Endothelial cell of umbilical vein (primary cell): Measurements from ENCODE around the gene SLC35F5. TPM values are rescaled to one million over a fixed set of nuclear protein-coding genes. Genes with fewer than 3 reads are reported as not detected.

Source experiments
- BruUV-seq: library from RNA; stranded (reverse); fragments of 400-500 nt; replicated peaks from 2 replicates; lab custom pipeline; 2021; lab: Mats Ljungman, UMichigan
- CTCF ChIA-PET: fragments of 300-600, 350-600 bp; sonication (Branson Sonifier 250); formaldehyde crosslinking; loops from one replicate; lab custom pipeline; 2021; ENCODE audit warnings: antibody characterized with exemption, inconsistent platforms; lab: Charles Lee
- POLR2A ChIA-PET: fragments of 300-600, 350-600 bp; sonication (Branson Sonifier 250); formaldehyde crosslinking; loops from one replicate; lab custom pipeline; 2021; ENCODE audit warnings: antibody characterized with exemption, inconsistent platforms; lab: Charles Lee
- DNase-seq: peaks from one replicate; pipeline ENCODE4 v3.0.0-alpha.2; 2011; ENCODE audit warnings: low read depth, low spot score
- FAIRE-seq: peaks from 2 replicates; lab custom pipeline; 2011; peaks lifted over from hg19 to GRCh38; lab: Jason Lieb, UNC
- H2AFZ ChIP-seq: 2 replicates; pipeline ENCODE4 v1.6.0; 2012; ENCODE audit warnings: low read depth, low read length, control low read depth, inconsistent platforms
- H3K27ac ChIP-seq: 2 replicates; pipeline ENCODE4 v1.5.1; 2011; ENCODE audit warnings: low read depth, mild to moderate bottlenecking, control low read depth, low read length, moderate library complexity; ENCODE audit not compliant: insufficient read depth
- H3K27me3 ChIP-seq, 2 experiments: 2 replicates each; pipeline versions ENCODE4 v1.6.0 to v1.6.1; 2011; ENCODE audit warnings: low read length in 2 of 2, mixed read lengths in 1 of 2; ENCODE audit not compliant: control insufficient read depth in 2 of 2, insufficient read depth in 2 of 2
- H3K36me3 ChIP-seq, 2 experiments: 2 replicates in 1 of 2; 3 replicates in 1 of 2; pipeline ENCODE4 v1.5.1; 2011; ENCODE audit warnings: low read length in 2 of 2, mild to moderate bottlenecking in 1 of 2, moderate library complexity in 1 of 2; ENCODE audit not compliant: control insufficient read depth in 2 of 2, insufficient read depth in 2 of 2; ENCODE audit errors: extremely low read depth in 1 of 2
- H3K4me1 ChIP-seq: 3 replicates; pipeline ENCODE4 v1.5.1; 2011; ENCODE audit warnings: mild to moderate bottlenecking, low read length; ENCODE audit not compliant: control insufficient read depth, insufficient read depth; ENCODE audit errors: extremely low read depth
- H3K4me2 ChIP-seq: 2 replicates; pipeline ENCODE4 v1.6.1; 2011; ENCODE audit warnings: low read length, control low read depth, mixed read lengths; ENCODE audit not compliant: insufficient read depth
- H3K4me3 ChIP-seq, 3 experiments: fragments of 200-600 bp in 1 of 3; sonication (generic), shearing (Covaris generic) in 1 of 3; replicated peaks in 1 of 3; 2 replicates each; pipeline ENCODE4 v1.5.1; 2011 to 2016; ENCODE audit warnings: control low read depth in 3 of 3, low read length in 3 of 3, mild to moderate bottlenecking in 2 of 3, inconsistent platforms in 1 of 3, low read depth in 1 of 3, moderate library complexity in 1 of 3; ENCODE audit not compliant: insufficient read depth in 1 of 3
- H3K79me2 ChIP-seq: 2 replicates; pipeline ENCODE4 v1.6.0; 2012; ENCODE audit warnings: low read length, inconsistent platforms; ENCODE audit not compliant: control insufficient read depth, insufficient read depth
- H3K9ac ChIP-seq: replicated peaks from 2 replicates; pipeline ENCODE3; 2011; ENCODE audit warnings: low read length, control low read depth; ENCODE audit not compliant: insufficient read depth; ENCODE audit errors: extremely low read depth
- H3K9me1 ChIP-seq: replicated peaks from 3 replicates; pipeline ENCODE4 v1.6.0; 2011; ENCODE audit warnings: mild to moderate bottlenecking, low read length; ENCODE audit not compliant: control insufficient read depth, insufficient read depth; ENCODE audit errors: extremely low read depth
- H3K9me3 ChIP-seq: replicated peaks from 2 replicates; pipeline ENCODE4 v1.5.1; 2012; ENCODE audit warnings: low read length, inconsistent platforms; ENCODE audit not compliant: control insufficient read depth, insufficient read depth
- H4K20me1 ChIP-seq: replicated peaks from 2 replicates; pipeline ENCODE3; 2011; ENCODE audit warnings: mild to moderate bottlenecking, low read length; ENCODE audit not compliant: control insufficient read depth, insufficient read depth; ENCODE audit errors: extremely low read depth
- EZH2 ChIP-seq: IDR thresholded peaks from 2 replicates; pipeline ENCODE4 v1.6.1; 2012; ENCODE audit warnings: borderline replicate concordance, low read depth, mild to moderate bottlenecking, moderate library complexity, low read length, inconsistent platforms; ENCODE audit not compliant: severe bottlenecking
- FOS ChIP-seq: IDR thresholded peaks from 2 replicates; pipeline ENCODE4 v1.6.1; 2011; ENCODE audit warnings: mild to moderate bottlenecking, low read length, moderate library complexity, borderline replicate concordance; ENCODE audit not compliant: insufficient read depth
- GATA2 ChIP-seq: IDR thresholded peaks from 2 replicates; pipeline ENCODE4 v1.7.0; 2011; ENCODE audit warnings: low read depth, mild to moderate bottlenecking, moderate library complexity, mixed read lengths, low read length; ENCODE audit not compliant: insufficient read length, insufficient read depth
- JUN ChIP-seq: IDR thresholded peaks from 2 replicates; pipeline ENCODE4 v1.6.1; 2011; ENCODE audit warnings: borderline replicate concordance, low read depth; ENCODE audit not compliant: insufficient read length, insufficient read depth
- MYC ChIP-seq: IDR thresholded peaks from one replicate; pipeline ENCODE4 v1.6.1; 2011; ENCODE audit warnings: mild to moderate bottlenecking, low read depth, low read length
- POLR2A ChIP-seq: IDR thresholded peaks from 2 replicates; pipeline ENCODE4 v1.6.1; 2012; ENCODE audit warnings: low read depth, mild to moderate bottlenecking, control low read depth, low read length
- POLR2AphosphoS5 ChIP-seq: IDR thresholded peaks from 2 replicates; pipeline ENCODE4 v1.6.1; 2012; ENCODE audit warnings: low read depth, mild to moderate bottlenecking, control low read depth, low read length, moderate library complexity; ENCODE audit not compliant: insufficient read depth
- dilution Hi-C: fragments of 300-500 bp; cut with MboI; formaldehyde crosslinking; loops from one replicate; pipeline ENCODE4 v1.15.0; 2019; ENCODE audit warnings: low sequenced_read_pairs; ENCODE audit not compliant: extremely low pct_ligation_motif_present
- intact Hi-C: fragments of 100-400 bp; cut with micrococcal nuclease; formaldehyde crosslinking; loops from one replicate; pipeline ENCODE4 v1.10.0; 2022
- polyA plus RNA-seq, 4 experiments: library from polyadenylated mRNA; depleted of rRNA in 3 of 4; stranded (reverse) in 3 of 4; unstranded in 1 of 4; fragments of >200 nt; gene quantifications; 2 replicates each; pipeline versions ENCODE4 v1.2.1 to v1.2.3, GENCODE V29; 2011 to 2012; ENCODE audit warnings: missing spikeins in 1 of 4
- total RNA-seq: library from RNA; stranded (reverse); gene quantifications from 2 replicates; pipeline ENCODE4 v1.2.3, GENCODE V29; 2021
- TF ChIP-seq, protein P1 (sequence below): IDR thresholded peaks from 2 replicates; pipeline ENCODE4 v1.6.1; 2011; ENCODE audit not compliant: insufficient read depth, insufficient read length
- TF ChIP-seq, protein P2 (sequence below), 2 donors: IDR thresholded peaks; 1 replicate in 1 of 2; 2 replicates in 1 of 2; pipeline ENCODE4 v1.5.1; 2011; ENCODE audit warnings: low read length in 2 of 2, mild to moderate bottlenecking in 2 of 2, moderate library complexity in 2 of 2, control low read depth in 1 of 2, inconsistent platforms in 1 of 2, low read depth in 1 of 2; ENCODE audit not compliant: insufficient read depth in 1 of 2; ENCODE audit errors: extremely low read depth in 1 of 2

SLC35F5 gene
- total and polyA plus RNA-seq, 2 donors (not counting 3 experiments of a cell fraction or from before 2014, with no cell fraction given), result 22.4 to 51.1 TPM

DNA sequence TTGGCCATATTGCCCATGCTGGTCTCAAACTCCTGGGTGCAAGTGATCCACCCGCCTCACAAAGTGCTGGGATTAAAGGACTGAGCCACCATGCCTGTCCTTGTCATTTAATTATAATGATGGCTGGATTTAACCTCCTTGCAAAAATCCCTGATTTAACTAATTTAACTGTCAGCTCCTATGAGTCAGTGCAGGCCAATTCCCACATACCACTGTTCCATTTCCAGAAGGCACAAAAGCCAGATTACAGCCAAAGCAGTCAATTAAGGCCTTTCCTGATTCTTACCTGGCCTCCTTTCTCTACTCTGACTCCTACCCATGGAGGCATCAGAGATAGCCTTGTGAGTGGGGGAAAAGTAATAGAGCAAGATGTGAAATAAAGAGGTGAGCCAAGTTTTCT lies 12.3 kb upstream of the SLC35F5 start:
- Histone ChIP-seq H3K79me2 (no peaks in the 10 kb centered on the region), H3K9me1 (no peaks in the 10 kb centered on the region), H3K9ac (no peak overlapping the region), H3K27me3 (peaks cover 0 to 2% of the 10 kb centered on the region in 2 experiments), H3K9me3 (no peaks in the 10 kb centered on the region), H2AFZ (no peak overlapping the region), H3K36me3 (no peaks in the 10 kb centered on the region), H3K4me3 (no peak overlapping the region), H3K4me2 (no peak overlapping the region), H3K4me1 (no peaks in the 10 kb centered on the region), H4K20me1 (no peaks in the 10 kb centered on the region), H3K27ac (no peak overlapping the region)
- no TSS peak for BruUV-seq
- TF ChIP-seq, protein P1, sequence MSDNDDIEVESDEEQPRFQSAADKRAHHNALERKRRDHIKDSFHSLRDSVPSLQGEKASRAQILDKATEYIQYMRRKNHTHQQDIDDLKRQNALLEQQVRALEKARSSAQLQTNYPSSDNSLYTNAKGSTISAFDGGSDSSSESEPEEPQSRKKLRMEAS, result no peak
- TF ChIP-seq, protein P2, sequence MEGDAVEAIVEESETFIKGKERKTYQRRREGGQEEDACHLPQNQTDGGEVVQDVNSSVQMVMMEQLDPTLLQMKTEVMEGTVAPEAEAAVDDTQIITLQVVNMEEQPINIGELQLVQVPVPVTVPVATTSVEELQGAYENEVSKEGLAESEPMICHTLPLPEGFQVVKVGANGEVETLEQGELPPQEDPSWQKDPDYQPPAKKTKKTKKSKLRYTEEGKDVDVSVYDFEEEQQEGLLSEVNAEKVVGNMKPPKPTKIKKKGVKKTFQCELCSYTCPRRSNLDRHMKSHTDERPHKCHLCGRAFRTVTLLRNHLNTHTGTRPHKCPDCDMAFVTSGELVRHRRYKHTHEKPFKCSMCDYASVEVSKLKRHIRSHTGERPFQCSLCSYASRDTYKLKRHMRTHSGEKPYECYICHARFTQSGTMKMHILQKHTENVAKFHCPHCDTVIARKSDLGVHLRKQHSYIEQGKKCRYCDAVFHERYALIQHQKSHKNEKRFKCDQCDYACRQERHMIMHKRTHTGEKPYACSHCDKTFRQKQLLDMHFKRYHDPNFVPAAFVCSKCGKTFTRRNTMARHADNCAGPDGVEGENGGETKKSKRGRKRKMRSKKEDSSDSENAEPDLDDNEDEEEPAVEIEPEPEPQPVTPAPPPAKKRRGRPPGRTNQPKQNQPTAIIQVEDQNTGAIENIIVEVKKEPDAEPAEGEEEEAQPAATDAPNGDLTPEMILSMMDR (IDR thresholded peaks at IDR 0.05; ENCODE audit: extremely low read depth in 1 of 2, insufficient read depth in 1 of 2, low read depth in 1 of 2, low read length in 2 of 2), result no peak
- no peak for TF ChIP-seq POLR2AphosphoS5
- TF ChIP-seq JUN, result no peak
- TF ChIP-seq MYC, result no peak
- TF ChIP-seq EZH2, result no peak
- no peak for TF ChIP-seq GATA2
- TF ChIP-seq POLR2A, result no peak
- TF ChIP-seq FOS, result no peak
- ChIA-PET CTCF (no interaction called here), POLR2A (no interaction called here)
- dilution Hi-C loops (no loop called here), intact Hi-C loops (no loop called here)
- DNase-seq, result no peak
- FAIRE-seq, result no peak
